Gastrocnemius medialis (tissue), 4 donors: ENCODE results near the gene TAPBP.

Experiments used
- CTCF ChIP-seq, 5 experiments: fragments of 450-650 bp in 3 of 5; fragments of 200-600 bp in 2 of 5; sonication (generic) in 2 of 5; IDR thresholded peaks in 4 of 5; conservative IDR thresholded peaks in 1 of 5; 1 replicate in 4 of 5; 2 replicates in 1 of 5; pipeline ENCODE4 v1.5.1; 2016 to 2019; ENCODE audit warnings: antibody characterized with exemption in 5 of 5, mild to moderate bottlenecking in 3 of 5, moderate library complexity in 3 of 5
- POLR2A ChIP-seq, 2 donors: fragments of 450-650 bp; IDR thresholded peaks; one replicate each; pipeline ENCODE4 v1.6.1; 2017; ENCODE audit warnings: antibody characterized with exemption in 2 of 2, mild to moderate bottlenecking in 2 of 2, moderate library complexity in 2 of 2

DNA sequence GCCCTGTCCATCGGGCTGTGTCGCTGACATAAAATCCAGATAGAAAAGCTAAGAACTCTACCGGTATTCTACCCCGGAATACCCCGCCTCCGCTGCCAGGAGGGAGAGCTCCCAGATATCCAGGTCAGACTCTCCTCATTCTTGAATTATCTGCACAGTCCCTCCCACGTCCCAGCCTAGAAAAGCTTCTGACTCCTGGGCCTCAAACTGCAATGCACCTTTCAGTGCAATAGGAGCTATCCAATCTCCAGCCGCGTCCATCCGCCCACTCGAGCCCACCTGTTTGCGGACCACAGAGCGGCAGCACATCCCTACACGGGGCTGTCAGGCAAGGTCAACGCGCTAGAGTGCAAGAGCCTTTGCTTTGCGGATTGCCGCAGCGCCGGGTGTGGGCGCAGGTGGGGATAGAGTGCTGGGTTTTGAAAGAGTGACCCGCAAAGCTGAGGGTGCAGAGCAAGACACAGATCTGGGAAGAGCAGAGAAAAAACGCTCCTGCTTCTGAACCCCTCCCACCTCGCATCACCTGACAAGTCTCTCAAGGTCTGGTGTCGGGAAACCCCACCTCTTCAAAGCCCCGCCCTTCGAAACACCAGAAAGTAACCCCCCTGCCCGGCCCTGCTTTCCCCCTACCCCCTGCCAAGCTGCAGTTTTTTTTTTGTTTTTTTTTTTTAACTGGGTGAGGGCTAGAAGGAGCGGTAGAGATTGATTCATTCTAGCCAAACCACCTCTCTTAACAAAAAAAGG lies 1.3 kb downstream of the TAPBP start:
- TF ChIP-seq POLR2A (IDR thresholded peaks at IDR 0.05) (no peak), CTCF (IDR thresholded peaks at IDR 0.05 in 4 of 5, conservative IDR thresholded peaks at IDR 0.05 in 1 of 5) (no peak)
